GM13977 (cell line): ENCODE data around the gene MAP2K6.

Experiments used
- DNase-seq: peaks from one replicate; pipeline ENCODE4 v3.0.0; 2012; ENCODE audit warnings: low spot score
- in situ Hi-C: fragments of 300-500 bp; cut with MboI; formaldehyde crosslinking; loops from one replicate; pipeline ENCODE4 v1.12.0; 2022; ENCODE audit warnings: low sequenced_read_pairs, low pct_unique_long_range_greater_than_20kb, mixed read lengths, inconsistent platforms; ENCODE audit not compliant: unreplicated experiment
- TF ChIP-seq, protein P1 (sequence below): IDR thresholded peaks from 2 replicates; pipeline ENCODE4 v1.5.1; 2012; ENCODE audit warnings: mild to moderate bottlenecking, control low read depth; ENCODE audit not compliant: insufficient read depth; ENCODE audit errors: extremely low read depth, missing control alignments

MAP2K6 gene

DNA sequence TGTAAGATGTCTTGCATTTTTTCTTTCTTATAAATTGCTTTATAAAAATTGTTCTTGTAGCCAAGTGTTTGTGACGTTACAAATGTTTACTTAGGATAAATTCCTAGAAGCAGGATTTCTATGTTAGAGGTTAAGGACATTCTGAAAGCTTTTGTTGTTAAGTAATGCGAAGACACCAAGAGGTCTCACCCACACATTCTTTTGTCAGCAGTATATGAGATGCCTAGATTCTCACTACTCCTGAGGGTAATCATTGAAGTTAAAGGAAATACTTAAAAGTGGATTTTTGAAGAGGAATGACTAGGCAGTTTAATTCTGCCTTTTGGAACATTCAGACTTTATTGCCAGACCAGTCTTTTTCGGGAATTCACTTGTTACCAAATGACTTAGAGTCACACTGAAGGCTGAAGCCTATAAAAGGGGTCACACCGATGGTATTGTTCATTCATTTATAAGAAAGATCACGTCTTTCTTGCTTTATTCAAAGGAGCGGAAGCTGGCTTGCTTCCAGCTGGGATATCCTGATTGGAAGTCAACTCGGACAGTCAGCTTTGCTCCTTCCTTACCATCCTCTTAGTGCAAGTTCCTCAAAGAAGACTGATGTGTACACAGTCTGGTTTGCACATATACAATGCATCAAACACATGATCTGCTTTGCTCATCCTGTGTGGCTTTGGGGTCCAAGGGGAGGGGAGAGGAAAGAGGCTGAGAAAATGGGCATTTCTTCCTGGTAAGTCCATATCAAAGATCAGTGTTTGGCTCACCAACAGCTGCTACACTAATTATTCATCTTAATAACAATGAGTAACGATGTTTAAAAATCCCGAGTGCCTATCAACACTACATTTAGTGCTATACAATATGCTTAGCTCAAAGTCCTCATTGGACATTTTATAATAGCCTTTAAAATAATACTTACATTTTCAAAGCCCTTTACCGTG, 160.0 kb downstream of the MAP2K6 start:
- in situ Hi-C loops: no loop called here
- DNase-seq: no peak
- TF ChIP-seq, protein P1, sequence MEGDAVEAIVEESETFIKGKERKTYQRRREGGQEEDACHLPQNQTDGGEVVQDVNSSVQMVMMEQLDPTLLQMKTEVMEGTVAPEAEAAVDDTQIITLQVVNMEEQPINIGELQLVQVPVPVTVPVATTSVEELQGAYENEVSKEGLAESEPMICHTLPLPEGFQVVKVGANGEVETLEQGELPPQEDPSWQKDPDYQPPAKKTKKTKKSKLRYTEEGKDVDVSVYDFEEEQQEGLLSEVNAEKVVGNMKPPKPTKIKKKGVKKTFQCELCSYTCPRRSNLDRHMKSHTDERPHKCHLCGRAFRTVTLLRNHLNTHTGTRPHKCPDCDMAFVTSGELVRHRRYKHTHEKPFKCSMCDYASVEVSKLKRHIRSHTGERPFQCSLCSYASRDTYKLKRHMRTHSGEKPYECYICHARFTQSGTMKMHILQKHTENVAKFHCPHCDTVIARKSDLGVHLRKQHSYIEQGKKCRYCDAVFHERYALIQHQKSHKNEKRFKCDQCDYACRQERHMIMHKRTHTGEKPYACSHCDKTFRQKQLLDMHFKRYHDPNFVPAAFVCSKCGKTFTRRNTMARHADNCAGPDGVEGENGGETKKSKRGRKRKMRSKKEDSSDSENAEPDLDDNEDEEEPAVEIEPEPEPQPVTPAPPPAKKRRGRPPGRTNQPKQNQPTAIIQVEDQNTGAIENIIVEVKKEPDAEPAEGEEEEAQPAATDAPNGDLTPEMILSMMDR: no peak

DNA sequence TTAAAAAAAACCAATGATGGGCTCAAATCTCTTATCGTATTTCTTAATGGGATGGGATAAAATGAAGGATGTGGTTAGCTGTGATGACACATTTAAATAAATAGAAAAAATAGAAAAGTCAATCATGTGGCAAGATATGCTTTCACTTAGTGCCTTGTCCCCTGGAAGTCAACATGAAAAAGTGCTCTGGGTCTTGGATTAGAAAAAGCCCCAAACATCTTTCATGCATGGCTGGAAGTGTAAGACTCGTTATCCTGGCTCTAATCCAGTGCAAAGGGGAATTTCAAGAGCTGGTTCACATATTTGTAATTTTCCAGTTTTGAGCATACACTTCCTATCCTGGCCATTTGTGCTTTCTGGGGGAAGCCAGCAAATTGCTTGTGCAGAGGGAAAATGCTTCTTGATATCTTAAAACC, 160.9 kb downstream of the MAP2K6 start:
- TF ChIP-seq, protein P1: no peak
- no peak for DNase-seq
- in situ Hi-C loops: no loop called here

GRCh38 chr17:69577098-69577497, 162.6 kb downstream of the MAP2K6 start:
- TF ChIP-seq, protein P1: no peak
- DNase-seq: no peak
- in situ Hi-C loops: no loop called here

- in situ Hi-C loops: no loop called here
- no peak for DNase-seq
- TF ChIP-seq, protein P1: no peak
Measured at GRCh38 chr17:69578385-69578936, 164.0 kb downstream of the MAP2K6 start.

DNA sequence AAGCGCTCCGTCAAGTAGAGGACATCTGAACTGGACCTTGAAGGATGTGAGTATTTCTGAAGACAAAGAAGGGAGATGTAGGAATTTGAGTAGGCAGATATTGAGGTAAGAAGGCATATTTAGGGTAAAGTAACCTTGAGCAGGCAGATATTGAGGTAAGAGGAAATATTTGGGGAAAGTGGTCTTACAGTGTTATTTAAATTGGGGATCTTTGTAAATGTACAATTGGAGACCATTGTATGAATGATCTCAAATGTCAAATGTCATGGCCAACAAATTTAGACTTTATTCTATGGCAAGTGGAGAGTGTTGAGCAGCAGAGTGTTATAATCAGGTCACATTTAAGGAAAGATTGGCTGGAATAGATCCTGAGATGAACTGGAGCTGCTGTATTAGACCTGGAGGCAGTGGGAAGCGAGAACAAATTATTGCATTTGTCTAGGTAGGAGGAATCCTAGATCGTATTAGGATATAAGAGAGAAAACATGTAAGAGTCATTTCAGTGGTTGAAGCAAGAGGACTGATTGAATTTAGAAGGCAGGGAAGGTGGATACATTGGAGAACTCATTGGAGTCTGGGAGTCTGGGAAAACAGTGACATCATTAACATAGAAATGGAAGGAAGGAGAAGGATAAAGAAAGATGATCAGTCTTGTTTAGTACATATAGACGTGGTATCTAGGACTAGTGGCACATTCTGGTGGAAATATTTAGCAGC, 165.6 kb downstream of the MAP2K6 start:
- in situ Hi-C loops: loop anchor here (10.0 kb wide), 1 partner anchor 565 kb away; no protein-coding TSS in a partner anchor
- TF ChIP-seq, protein P1: no peak
- no peak for DNase-seq
